PC-3 (cell line): Measurements from ENCODE around the gene PPIH.

Source experiments
- EZH2phosphoT487 ChIP-seq: fragments of 300-600 bp; sonication (generic); IDR thresholded peaks from 2 replicates; pipeline ENCODE4 v1.6.1; 2018; ENCODE audit warnings: mild to moderate bottlenecking, antibody characterized with exemption, low read length, borderline replicate concordance
- TF ChIP-seq, protein P1 (sequence below): fragments of 300-600 bp; sonication (generic); conservative IDR thresholded peaks from 2 replicates; pipeline ENCODE4 v1.5.1; 2017; ENCODE audit warnings: antibody characterized with exemption, low read depth, mild to moderate bottlenecking, low read length

- TF ChIP-seq, protein P1, sequence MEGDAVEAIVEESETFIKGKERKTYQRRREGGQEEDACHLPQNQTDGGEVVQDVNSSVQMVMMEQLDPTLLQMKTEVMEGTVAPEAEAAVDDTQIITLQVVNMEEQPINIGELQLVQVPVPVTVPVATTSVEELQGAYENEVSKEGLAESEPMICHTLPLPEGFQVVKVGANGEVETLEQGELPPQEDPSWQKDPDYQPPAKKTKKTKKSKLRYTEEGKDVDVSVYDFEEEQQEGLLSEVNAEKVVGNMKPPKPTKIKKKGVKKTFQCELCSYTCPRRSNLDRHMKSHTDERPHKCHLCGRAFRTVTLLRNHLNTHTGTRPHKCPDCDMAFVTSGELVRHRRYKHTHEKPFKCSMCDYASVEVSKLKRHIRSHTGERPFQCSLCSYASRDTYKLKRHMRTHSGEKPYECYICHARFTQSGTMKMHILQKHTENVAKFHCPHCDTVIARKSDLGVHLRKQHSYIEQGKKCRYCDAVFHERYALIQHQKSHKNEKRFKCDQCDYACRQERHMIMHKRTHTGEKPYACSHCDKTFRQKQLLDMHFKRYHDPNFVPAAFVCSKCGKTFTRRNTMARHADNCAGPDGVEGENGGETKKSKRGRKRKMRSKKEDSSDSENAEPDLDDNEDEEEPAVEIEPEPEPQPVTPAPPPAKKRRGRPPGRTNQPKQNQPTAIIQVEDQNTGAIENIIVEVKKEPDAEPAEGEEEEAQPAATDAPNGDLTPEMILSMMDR, result no peak
- no peak for TF ChIP-seq EZH2phosphoT487
Observed at GRCh38 chr1:42676534-42677087, 18.4 kb downstream of the PPIH start.
